Body of pancreas (tissue), 4 donors: Measurements from ENCODE around the gene IYD.

ENCODE experiments used
- POLR2A ChIP-seq, 3 donors: fragments of 450-650 bp; IDR thresholded peaks; one replicate each; pipeline ENCODE4 v1.6.1; 2016; ENCODE audit warnings: antibody characterized with exemption in 3 of 3, mild to moderate bottlenecking in 2 of 3
- TF ChIP-seq, protein P1 (sequence below), 7 experiments: fragments of 450-650 bp in 4 of 7; fragments of 200-600 bp in 3 of 7; sonication (generic) in 3 of 7; IDR thresholded peaks; one replicate each; pipeline ENCODE4 v1.5.1; 2016 to 2019; ENCODE audit warnings: antibody characterized with exemption in 7 of 7

DNA sequence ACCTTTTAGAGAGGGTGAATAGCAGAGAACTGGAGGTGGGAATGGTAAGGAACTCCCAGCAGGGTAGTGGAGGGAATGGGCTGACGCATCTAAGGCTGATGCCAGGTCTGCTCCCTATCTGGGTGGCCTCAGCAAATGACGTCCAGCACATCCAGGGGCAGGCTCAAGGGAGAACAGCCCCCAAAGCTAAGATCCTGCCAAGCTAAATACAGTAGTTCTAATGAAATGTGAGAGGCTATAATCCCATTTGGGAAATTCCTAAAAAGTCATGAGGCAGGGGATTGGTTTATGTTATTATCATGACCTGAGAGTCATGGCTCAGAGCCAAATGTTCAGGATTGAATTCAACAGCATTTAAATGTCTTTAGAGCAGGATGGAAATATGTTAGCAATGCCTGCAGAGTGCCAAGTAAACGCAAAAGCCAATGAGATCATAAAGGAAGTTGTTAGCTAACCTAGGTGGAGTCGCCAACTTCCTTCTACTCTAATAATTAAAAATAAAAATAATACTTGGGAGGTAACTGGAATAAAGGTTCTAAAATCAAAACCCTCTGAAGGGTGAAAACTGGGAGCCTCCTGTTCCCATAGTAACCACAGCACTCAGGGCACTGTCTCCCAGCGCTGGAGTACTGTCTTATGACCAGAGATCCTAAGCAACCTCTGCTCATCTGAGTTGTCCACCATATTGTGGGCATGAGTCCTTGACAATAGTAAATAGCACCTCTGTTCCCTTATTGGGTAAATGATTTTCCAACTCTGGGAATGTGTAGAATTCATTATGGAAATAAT, 34.8 kb downstream of the IYD start:
- TF ChIP-seq, protein P1, sequence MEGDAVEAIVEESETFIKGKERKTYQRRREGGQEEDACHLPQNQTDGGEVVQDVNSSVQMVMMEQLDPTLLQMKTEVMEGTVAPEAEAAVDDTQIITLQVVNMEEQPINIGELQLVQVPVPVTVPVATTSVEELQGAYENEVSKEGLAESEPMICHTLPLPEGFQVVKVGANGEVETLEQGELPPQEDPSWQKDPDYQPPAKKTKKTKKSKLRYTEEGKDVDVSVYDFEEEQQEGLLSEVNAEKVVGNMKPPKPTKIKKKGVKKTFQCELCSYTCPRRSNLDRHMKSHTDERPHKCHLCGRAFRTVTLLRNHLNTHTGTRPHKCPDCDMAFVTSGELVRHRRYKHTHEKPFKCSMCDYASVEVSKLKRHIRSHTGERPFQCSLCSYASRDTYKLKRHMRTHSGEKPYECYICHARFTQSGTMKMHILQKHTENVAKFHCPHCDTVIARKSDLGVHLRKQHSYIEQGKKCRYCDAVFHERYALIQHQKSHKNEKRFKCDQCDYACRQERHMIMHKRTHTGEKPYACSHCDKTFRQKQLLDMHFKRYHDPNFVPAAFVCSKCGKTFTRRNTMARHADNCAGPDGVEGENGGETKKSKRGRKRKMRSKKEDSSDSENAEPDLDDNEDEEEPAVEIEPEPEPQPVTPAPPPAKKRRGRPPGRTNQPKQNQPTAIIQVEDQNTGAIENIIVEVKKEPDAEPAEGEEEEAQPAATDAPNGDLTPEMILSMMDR (IDR thresholded peaks at IDR 0.05): no peak
- no peak for TF ChIP-seq POLR2A (IDR thresholded peaks at IDR 0.05)
